HG02678 (cell line): ENCODE results near the gene NDFIP2.
"Not testable (repeated sequence)": the region's sequence is repeated elsewhere in the genome, so short reads cannot be mapped to it uniquely, and the experiment has no call there.

Source experiments
- ATAC-seq: cut with Tn5 transposase; IDR thresholded peaks from one replicate; pipeline ENCODE4 v1.9.1; 2021; ENCODE audit warnings: mild to moderate bottlenecking, moderate library complexity; ENCODE audit not compliant: unreplicated experiment

The NDFIP2 gene

DNA sequence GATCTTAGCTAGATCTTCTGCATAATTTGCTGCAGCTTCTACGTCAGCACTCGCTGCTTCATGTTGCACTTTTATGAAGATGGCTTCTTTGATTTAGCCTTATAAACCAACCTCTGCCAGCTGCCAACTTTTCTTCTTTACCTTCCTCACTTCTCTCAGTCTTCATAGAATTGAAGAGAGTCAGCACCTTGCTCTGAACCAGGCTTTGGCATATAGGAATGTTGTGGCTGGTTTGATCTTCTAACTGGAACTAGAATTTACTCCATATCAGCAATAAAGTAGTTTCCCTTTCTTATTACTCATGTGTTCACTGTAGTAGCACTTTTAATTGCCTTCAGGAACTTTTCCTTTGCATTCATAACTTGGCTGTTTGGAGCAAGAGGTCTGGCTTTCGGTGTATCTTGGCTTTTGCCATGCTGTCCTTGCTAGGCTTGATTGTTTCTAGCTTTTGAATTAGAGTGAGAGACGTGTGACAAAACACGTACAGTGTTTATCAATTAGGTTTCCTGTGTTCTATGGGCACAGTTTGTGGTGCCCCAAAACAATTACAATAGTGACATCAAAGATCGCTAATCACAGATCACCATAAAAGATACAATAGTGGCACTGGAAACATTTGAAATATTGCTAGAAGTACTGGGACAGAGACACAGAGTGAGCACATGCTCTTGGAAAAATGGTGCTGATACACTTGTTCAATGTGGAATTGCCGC, 50.7 kb downstream of the NDFIP2 start:
- no peak for ATAC-seq

DNA sequence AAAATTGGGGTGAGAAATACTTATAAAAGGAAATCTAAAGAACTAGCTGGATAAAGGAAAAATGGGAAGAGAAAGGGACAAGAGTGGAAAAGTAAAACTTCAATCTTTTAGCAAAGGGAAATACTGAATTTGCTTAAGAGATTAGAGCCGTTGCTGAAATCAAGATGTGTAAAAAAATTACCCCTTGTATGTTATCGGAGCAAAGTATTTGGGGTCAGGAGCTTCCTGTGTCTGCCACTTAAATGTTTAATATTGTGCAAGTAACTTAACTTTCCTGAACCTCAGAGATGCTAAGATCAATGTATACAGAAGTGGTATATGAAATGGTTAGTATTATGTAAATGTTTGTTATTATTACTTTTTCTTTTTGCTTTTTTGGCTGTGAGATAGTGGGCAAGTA, 51.6 kb downstream of the NDFIP2 start:
- ATAC-seq = no peak

GRCh38 chr13:79533781-79534400, 52.9 kb downstream of the NDFIP2 start:
- no peak for ATAC-seq

DNA sequence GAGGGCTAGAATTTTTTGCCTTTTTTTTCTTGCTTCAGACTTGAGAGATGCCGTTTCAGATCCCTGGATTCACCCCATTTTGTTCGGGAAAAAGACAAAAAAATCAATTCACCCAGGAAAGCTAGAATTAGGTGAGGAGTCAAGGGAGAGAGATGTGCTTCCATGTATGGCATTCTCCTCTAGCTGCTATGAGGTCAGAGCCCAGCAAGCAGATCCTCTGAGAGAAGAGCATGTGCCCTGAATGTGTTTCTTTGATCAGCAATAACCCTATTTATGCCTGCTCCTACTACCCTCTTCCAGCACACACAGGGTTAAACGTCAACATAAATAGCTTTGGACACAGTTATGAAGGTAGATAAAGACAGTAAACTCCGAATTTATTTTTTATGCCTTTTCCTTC, 53.6 kb downstream of the NDFIP2 start:
- ATAC-seq = no peak

- no peak for ATAC-seq
Measured at GRCh38 chr13:79538757-79539156, 57.8 kb downstream of the NDFIP2 start.

DNA sequence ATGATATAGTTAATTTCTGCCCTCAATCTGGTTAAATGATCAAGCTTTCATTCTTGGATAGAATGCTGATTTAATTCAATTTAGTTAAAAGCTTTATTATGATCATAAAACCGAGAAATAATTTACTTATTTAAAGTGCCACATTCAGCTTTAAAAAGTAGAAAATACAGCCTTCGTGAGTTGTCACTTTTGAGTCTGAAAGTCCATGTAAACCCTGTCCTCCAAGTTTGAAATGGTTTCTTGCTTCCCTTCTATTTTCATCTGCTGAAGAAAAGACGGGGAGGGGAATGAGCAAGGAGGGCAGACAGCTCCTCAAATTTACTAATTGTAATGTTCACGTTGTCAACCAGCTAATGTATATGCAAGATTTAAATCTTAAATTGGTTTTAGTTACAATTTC, 59.5 kb downstream of the NDFIP2 start:
- ATAC-seq = no peak

DNA sequence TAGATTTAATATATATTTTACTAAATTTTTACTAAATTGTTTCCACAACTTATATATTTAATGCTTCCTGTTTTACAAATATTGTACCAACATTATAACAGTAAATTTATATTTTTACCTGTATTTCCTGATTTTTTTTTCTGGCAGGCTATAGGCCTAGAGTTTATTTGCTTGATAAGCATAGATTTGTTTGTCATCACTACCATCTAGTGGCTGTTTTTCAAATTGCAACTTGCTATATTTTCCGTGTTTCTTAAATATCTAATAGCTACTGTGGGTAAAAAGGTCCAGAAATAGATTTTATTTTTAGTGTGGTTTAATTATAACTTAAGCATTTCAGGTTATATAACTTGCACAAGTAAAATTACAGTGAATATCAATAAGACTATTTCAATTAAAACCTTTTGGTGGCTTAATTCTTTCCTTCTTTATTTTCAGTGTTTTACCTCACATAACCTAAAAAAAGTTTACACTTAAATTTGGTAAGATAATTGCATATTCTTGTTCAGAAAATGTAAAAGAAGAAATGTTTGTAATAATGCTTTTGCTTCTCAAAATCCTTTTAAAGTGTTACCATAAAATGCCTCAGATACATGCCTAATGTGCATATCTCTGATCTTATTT, 60.6 kb downstream of the NDFIP2 start:
- no peak for ATAC-seq

DNA sequence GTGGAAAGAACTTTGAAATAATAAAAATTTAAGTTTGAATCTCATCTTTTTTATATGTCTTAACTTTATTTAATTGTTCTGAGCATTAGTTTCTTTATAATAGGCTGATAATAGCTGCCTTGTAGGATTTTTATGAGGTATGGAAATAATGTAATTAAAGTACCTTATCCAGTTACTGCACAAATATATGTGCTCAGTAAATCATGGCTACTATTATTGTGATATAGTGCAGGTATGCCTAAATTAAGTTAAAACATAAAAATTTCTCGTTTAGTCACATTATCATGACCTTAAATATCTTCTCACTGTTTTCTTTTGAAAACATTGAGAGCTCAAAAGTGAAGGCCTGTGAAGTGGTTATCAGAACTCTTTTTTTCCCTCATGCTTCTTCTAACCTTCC, 62.9 kb downstream of the NDFIP2 start:
- ATAC-seq = no peak

GRCh38 chr13:79547211-79548195, 66.5 kb downstream of the NDFIP2 start:
- no peak for ATAC-seq

- ATAC-seq = no peak
Measured at GRCh38 chr13:79548902-79549301, 67.9 kb downstream of the NDFIP2 start.

- ATAC-seq = no peak
Measured at GRCh38 chr13:79549355-79550106, 68.6 kb downstream of the NDFIP2 start.

DNA sequence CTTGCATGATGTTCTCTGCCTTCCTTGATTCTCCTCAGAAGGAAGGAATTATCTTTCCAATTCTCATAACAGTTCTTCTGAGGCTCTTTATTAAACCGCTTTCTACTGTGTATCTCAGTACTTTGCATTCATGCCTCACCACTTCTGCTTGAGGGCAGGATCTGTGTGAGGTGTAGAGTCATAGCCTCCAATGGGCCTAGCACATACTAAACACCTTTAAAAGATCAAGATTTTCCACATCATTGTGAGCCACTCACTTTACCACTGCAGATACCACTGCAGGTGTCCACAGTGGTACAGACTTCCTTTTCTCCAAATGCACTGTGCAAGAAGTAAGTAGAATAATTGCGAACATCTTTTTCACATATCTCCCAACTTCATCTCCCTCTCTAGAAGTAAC, 76.7 kb downstream of the NDFIP2 start:
- ATAC-seq = no peak

- ATAC-seq = no peak
Measured at GRCh38 chr13:79560954-79561353, 80.0 kb downstream of the NDFIP2 start.

DNA sequence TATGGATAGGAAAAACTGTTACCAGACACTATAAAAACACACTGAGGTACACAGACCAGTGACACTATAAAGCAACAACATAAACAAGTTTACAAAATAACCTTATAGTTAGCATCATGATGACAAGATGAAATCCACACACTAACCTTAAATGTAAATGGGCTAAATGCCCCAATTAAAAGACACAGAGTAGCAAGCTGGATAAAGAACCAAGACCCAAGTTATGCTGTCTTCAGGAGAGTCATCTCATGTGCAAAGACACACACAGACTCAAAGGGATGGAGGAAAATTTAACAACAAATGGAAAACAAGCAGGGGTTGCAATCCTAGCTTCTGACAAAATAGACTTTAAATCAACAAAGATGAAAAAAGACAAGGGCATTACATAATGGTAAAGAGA, 81.6 kb downstream of the NDFIP2 start:
- ATAC-seq = no peak

DNA sequence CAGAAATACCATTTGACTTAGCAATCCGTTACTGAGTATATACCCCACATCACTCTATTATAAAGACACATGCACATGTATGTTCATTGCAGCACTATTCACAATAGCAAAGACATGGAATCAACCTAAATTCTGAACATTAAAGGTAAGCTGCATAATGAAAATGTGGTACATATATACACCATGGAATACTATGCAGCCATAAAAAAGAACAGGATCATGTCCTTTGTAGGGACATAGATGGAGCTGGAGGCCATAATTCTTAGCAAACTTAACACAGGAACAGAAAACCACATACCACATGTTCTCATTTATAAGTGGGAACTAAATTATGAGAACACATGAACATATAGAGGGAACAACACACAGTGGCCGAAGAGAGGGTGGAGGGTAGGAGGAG, 85.2 kb downstream of the NDFIP2 start:
- no peak for ATAC-seq

GRCh38 chr13:79571147-79571546, 90.2 kb downstream of the NDFIP2 start:
- no peak for ATAC-seq

DNA sequence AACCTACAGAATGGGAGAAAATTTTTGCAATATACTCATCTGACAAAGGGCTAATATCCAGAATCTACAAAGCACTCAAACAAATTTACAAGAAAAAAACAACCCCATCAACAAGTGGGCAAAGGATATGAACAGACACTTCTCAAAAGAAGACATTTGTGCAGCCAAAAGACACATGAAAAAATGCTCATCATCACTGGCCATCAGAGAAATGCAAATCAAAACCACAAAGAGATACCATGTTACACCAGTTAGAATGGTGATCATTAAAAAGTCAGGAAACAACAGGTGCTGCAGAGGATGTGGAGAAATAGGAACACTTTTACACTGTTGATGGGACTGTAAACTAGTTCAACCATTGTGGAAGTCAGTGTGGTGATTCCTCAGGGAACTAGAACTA, 92.9 kb downstream of the NDFIP2 start:
- not testable (repeated sequence) for ATAC-seq

- no peak for ATAC-seq
Measured at GRCh38 chr13:79581870-79582315, 100.9 kb downstream of the NDFIP2 start.

DNA sequence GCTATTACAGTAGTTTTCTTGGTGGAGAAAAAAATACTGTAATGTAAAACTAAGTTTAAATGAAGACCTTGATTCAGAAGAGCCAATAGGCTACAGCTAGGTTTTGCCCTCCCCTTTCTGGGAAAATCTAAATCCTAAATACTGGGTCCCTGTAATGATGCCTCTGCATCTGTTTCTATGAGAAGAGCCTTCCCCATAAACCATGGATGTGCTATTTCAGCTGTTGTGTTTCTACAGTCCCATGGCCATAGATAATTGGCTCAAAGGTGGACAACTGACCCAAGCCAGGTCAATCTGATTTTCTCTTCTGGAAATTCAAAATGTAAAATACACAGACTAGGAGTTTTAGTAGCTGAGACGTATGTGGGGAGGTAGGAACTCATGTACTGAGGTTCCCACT, 101.9 kb downstream of the NDFIP2 start:
- no peak for ATAC-seq

GRCh38 chr13:79585033-79585432, 104.1 kb downstream of the NDFIP2 start:
- no peak for ATAC-seq
